ENCODE data around the gene VAC14. TPM values are rescaled to one million over a fixed set of nuclear protein-coding genes. Genes with fewer than 3 reads are reported as not detected.

The VAC14 gene
- total and polyA plus RNA-seq, 2 experiments from 2014 or later, result 42.3 to 77.7 TPM

DNA sequence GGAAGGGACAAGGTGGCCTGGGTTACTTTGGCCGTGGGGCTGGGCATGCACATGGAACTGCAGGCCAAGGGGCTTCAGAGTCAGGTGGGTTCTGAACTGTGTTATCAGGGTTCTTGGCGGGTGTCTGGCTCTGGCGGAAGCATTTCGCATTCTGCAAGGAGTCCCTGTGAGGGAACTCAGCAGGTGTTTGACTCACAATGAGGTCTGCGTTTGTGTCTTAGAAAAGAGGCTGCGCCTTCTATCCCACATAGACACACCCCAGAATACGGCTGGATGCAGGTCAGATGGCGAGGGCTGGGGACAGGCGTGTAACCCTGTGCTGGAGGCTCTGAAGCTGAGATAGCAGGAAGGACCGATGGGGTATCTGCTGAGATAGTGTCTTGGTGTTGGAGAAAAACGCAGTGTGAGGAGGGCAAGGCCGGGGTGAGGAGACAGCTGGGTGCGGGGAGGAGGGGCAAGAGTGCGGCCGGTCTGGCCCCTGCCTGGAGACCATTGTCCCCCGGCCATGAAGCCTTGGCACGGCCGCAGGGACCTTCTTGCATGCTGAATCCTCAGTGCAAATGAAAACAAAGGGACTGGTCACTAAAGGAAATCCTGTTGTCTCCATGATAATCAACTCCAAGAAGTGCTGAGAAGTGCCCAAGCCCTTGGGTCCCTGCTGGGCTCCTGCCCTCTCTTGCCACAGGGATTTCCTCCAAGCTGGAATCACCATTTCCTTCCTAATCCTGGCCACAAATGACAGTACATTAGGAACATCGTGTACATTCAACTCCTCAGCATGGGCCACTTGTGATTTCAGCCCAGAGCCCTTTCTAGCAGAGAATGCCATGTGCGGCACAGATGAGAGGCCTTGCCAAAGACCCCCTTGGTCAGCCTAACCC, 92.4 kb downstream of the VAC14 start:
- H3K4me3 Mint-ChIP-seq, result no peak overlapping the region
- H3F3A ChIP-seq (replicated peaks; ENCODE audit: low read depth), result peaks cover 6% of the 10 kb centered on the region; the same call in 1 of the 2 replicates
- TF ChIP-seq, protein P1, sequence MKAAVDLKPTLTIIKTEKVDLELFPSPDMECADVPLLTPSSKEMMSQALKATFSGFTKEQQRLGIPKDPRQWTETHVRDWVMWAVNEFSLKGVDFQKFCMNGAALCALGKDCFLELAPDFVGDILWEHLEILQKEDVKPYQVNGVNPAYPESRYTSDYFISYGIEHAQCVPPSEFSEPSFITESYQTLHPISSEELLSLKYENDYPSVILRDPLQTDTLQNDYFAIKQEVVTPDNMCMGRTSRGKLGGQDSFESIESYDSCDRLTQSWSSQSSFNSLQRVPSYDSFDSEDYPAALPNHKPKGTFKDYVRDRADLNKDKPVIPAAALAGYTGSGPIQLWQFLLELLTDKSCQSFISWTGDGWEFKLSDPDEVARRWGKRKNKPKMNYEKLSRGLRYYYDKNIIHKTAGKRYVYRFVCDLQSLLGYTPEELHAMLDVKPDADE (IDR thresholded peaks at IDR 0.05), result no peak
- TF ChIP-seq JUNB (IDR thresholded peaks at IDR 0.05; ENCODE audit: unreplicated experiment), result no peak
- no peak for TF ChIP-seq EZH2phosphoT487 (IDR thresholded peaks at IDR 0.05; ENCODE audit: unreplicated experiment)
- TF ChIP-seq EZH2 (IDR thresholded peaks at IDR 0.05; ENCODE audit: low read depth, unreplicated experiment), result no peak
- TF ChIP-seq CREB1 (CRISPR knock-in tag; IDR thresholded peaks at IDR 0.05; ENCODE audit: low read depth), result no peak
- H3K27me3 Mint-ChIP-seq (ENCODE audit: insufficient read depth, low read depth, poor library complexity), result peaks cover 24% of the 10 kb centered on the region
- peak; percentile 37 for DNase-seq (ENCODE audit: low spot score)
- no peaks in the 10 kb centered on the region for H3K36me3 ChIP-seq (ENCODE audit: insufficient read depth)
- peak overlapping the region; percentile 31; the same call in 1 of the 2 replicates for H3K27ac Mint-ChIP-seq
- no peaks in the 10 kb centered on the region for H3K79me2 ChIP-seq (replicated peaks; ENCODE audit: insufficient read depth)
- peaks cover 22% of the 10 kb centered on the region for H3K4me1 ChIP-seq (ENCODE audit: insufficient read depth)
- ATAC-seq, result peak; percentile 19
- H3K4me2 ChIP-seq, result no peak overlapping the region
- no peak overlapping the region for H3K4me3 ChIP-seq
- H3K9me3 Mint-ChIP-seq, result no peaks in the 10 kb centered on the region; the same call in 2 of the 3 replicates
- H3K36me3 Mint-ChIP-seq (ENCODE audit: low read depth), result no peaks in the 10 kb centered on the region
- H3K9me2 ChIP-seq (ENCODE audit: insufficient read depth), result no peaks in the 10 kb centered on the region
- H3K27ac ChIP-seq (ENCODE audit: low read depth), result 0 out of 2 replicates have a peak overlapping the region, but pooled peaks have one; percentile 39
- H3K4me1 Mint-ChIP-seq, result peaks cover 56% of the 10 kb centered on the region
- no peaks in the 10 kb centered on the region for H4K20me1 ChIP-seq (replicated peaks; ENCODE audit: insufficient read depth)
- H3K27me3 ChIP-seq (ENCODE audit: insufficient read depth), result no peaks in the 10 kb centered on the region
- H2AFZ ChIP-seq, result no peak overlapping the region

DNA sequence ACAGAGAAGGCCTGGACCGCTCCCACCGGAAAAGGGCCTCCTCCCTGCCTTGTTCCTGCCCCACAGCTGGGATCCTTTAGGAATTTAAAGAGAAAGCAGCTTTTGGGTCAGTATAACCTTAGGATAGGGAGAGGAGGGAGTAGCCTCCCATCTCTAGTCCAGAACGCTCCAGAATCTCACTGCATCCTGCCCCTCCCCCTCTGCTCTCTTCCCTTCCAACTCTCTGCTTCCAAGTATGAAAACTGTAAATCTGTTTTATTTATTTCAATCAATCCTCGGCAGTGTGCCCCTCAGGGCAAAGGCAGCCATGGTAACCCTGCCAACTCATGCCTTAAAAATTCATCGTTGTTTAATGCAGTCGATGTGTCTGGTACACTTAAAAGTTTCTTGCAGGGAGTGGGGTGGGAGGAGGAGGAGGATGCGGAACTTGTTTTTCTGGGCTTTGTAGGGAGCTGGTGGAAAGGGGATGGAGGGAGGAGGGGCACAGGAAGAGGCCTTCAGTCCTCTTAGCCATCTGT, 94.0 kb downstream of the VAC14 start:
- H3K27me3 Mint-ChIP-seq (ENCODE audit: insufficient read depth, low read depth, poor library complexity), result peaks cover 30% of the 10 kb centered on the region
- Histone ChIP-seq H3K4me1 (ENCODE audit: insufficient read depth) (peaks cover 7% of the 10 kb centered on the region; the same call in 1 of the 2 replicates), H3K9me2 (ENCODE audit: insufficient read depth) (no peaks in the 10 kb centered on the region), H3K79me2 (replicated peaks; ENCODE audit: insufficient read depth) (no peaks in the 10 kb centered on the region), H4K20me1 (replicated peaks; ENCODE audit: insufficient read depth) (no peaks in the 10 kb centered on the region), H3K36me3 (ENCODE audit: insufficient read depth) (no peaks in the 10 kb centered on the region), H2AFZ (no peak overlapping the region), H3K27me3 (ENCODE audit: insufficient read depth) (no peaks in the 10 kb centered on the region), H3K27ac (ENCODE audit: low read depth) (peak overlapping the region; percentile 61; the same call in 1 of the 2 replicates), H3K4me3 (no peak overlapping the region), H3K4me2 (no peak overlapping the region), H3F3A (replicated peaks; ENCODE audit: low read depth) (no peaks in the 10 kb centered on the region; the same call in 1 of the 2 replicates)
- no peak for ATAC-seq
- no peak overlapping the region; the same call in 2 of the 3 replicates for H3K4me3 Mint-ChIP-seq
- H3K36me3 Mint-ChIP-seq (ENCODE audit: low read depth), result no peaks in the 10 kb centered on the region
- H3K27ac Mint-ChIP-seq, result peak overlapping the region; percentile 68; the same call in 1 of the 2 replicates
- H3K9me3 Mint-ChIP-seq, result no peaks in the 10 kb centered on the region; the same call in 2 of the 3 replicates
- no peak for DNase-seq (ENCODE audit: low spot score)
- H3K4me1 Mint-ChIP-seq, result peaks cover 54% of the 10 kb centered on the region
- TF ChIP-seq ZNF114 (CRISPR knock-in tag; IDR thresholded peaks at IDR 0.05) (no peak), ZNF331 (CRISPR knock-in tag; IDR thresholded peaks at IDR 0.05; ENCODE audit: low read depth) (no peak), NANOG (IDR thresholded peaks at IDR 0.05; ENCODE audit: borderline replicate concordance) (no peak), CREB1 (CRISPR knock-in tag; IDR thresholded peaks at IDR 0.05; ENCODE audit: low read depth) (no peak), EZH2 (IDR thresholded peaks at IDR 0.05; ENCODE audit: low read depth, unreplicated experiment) (no peak), STAT1 (IDR thresholded peaks at IDR 0.05; ENCODE audit: unreplicated experiment) (no peak)
- TF ChIP-seq, protein P2, sequence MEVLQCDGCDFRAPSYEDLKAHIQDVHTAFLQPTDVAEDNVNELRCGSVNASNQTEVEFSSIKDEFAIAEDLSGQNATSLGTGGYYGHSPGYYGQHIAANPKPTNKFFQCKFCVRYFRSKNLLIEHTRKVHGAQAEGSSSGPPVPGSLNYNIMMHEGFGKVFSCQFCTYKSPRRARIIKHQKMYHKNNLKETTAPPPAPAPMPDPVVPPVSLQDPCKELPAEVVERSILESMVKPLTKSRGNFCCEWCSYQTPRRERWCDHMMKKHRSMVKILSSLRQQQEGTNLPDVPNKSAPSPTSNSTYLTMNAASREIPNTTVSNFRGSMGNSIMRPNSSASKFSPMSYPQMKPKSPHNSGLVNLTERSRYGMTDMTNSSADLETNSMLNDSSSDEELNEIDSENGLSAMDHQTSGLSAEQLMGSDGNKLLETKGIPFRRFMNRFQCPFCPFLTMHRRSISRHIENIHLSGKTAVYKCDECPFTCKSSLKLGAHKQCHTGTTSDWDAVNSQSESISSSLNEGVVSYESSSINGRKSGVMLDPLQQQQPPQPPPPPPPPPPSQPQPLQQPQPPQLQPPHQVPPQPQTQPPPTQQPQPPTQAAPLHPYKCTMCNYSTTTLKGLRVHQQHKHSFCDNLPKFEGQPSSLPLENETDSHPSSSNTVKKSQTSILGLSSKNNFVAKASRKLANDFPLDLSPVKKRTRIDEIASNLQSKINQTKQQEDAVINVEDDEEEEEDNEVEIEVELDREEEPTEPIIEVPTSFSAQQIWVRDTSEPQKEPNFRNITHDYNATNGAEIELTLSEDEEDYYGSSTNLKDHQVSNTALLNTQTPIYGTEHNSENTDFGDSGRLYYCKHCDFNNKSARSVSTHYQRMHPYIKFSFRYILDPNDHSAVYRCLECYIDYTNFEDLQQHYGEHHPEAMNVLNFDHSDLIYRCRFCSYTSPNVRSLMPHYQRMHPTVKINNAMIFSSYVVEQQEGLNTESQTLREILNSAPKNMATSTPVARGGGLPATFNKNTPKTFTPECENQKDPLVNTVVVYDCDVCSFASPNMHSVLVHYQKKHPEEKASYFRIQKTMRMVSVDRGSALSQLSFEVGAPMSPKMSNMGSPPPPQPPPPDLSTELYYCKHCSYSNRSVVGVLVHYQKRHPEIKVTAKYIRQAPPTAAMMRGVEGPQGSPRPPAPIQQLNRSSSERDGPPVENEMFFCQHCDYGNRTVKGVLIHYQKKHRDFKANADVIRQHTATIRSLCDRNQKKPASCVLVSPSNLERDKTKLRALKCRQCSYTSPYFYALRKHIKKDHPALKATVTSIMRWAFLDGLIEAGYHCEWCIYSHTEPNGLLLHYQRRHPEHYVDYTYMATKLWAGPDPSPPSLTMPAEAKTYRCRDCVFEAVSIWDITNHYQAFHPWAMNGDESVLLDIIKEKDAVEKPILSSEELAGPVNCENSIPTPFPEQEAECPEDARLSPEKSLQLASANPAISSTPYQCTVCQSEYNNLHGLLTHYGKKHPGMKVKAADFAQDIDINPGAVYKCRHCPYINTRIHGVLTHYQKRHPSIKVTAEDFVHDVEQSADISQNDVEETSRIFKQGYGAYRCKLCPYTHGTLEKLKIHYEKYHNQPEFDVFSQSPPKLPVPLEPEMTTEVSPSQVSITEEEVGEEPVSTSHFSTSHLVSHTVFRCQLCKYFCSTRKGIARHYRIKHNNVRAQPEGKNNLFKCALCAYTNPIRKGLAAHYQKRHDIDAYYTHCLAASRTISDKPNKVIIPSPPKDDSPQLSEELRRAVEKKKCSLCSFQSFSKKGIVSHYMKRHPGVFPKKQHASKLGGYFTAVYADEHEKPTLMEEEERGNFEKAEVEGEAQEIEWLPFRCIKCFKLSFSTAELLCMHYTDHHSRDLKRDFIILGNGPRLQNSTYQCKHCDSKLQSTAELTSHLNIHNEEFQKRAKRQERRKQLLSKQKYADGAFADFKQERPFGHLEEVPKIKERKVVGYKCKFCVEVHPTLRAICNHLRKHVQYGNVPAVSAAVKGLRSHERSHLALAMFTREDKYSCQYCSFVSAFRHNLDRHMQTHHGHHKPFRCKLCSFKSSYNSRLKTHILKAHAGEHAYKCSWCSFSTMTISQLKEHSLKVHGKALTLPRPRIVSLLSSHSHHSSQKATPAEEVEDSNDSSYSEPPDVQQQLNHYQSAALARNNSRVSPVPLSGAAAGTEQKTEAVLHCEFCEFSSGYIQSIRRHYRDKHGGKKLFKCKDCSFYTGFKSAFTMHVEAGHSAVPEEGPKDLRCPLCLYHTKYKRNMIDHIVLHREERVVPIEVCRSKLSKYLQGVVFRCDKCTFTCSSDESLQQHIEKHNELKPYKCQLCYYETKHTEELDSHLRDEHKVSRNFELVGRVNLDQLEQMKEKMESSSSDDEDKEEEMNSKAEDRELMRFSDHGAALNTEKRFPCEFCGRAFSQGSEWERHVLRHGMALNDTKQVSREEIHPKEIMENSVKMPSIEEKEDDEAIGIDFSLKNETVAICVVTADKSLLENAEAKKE (CRISPR knock-in tag; IDR thresholded peaks at IDR 0.05), result no peak
- TF ChIP-seq, protein P3, sequence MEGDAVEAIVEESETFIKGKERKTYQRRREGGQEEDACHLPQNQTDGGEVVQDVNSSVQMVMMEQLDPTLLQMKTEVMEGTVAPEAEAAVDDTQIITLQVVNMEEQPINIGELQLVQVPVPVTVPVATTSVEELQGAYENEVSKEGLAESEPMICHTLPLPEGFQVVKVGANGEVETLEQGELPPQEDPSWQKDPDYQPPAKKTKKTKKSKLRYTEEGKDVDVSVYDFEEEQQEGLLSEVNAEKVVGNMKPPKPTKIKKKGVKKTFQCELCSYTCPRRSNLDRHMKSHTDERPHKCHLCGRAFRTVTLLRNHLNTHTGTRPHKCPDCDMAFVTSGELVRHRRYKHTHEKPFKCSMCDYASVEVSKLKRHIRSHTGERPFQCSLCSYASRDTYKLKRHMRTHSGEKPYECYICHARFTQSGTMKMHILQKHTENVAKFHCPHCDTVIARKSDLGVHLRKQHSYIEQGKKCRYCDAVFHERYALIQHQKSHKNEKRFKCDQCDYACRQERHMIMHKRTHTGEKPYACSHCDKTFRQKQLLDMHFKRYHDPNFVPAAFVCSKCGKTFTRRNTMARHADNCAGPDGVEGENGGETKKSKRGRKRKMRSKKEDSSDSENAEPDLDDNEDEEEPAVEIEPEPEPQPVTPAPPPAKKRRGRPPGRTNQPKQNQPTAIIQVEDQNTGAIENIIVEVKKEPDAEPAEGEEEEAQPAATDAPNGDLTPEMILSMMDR (conservative IDR thresholded peaks at IDR 0.05; ENCODE audit: low read depth in 2 of 2), result no peak

All from GM23338 (cell line).